Tibial artery (tissue), 4 donors: Measurements from ENCODE around the gene PLCH1.

Experiments
- DNase-seq, 2 donors: peaks; one replicate each; pipeline ENCODE4 v3.0.0-alpha.2; 2019
- H3K27ac ChIP-seq, 2 donors: fragments of 200-600 bp; sonication (generic) in 1 of 2; 1 replicate in 1 of 2; 2 replicates in 1 of 2; pipeline ENCODE4 v1.5.1; 2018 to 2019; ENCODE audit warnings: mild to moderate bottlenecking in 1 of 2
- H3K27me3 ChIP-seq, 2 donors: fragments of 200-600 bp; sonication (generic) in 1 of 2; one replicate each; pipeline versions ENCODE4 v1.5.1 to v1.6.0; 2016 to 2019
- H3K36me3 ChIP-seq, 3 donors: fragments of 200-600 bp; sonication (generic) in 2 of 3; one replicate each; pipeline ENCODE4 v1.5.1; 2016 to 2019; ENCODE audit warnings: mild to moderate bottlenecking in 2 of 3
- H3K4me1 ChIP-seq, 4 donors: fragments of 200-600 bp; sonication (generic) in 2 of 4; 1 replicate in 3 of 4; 2 replicates in 1 of 4; pipeline ENCODE4 v1.5.1; 2016 to 2019
- H3K4me3 ChIP-seq, 2 donors: fragments of 200-600 bp; sonication (generic) in 1 of 2; 1 replicate in 1 of 2; 2 replicates in 1 of 2; pipeline ENCODE4 v1.5.1; 2018 to 2019; ENCODE audit warnings: mild to moderate bottlenecking in 2 of 2
- H3K9me3 ChIP-seq, 3 donors: fragments of 200-600 bp; sonication (generic) in 1 of 3; one replicate each; pipeline ENCODE4 v1.5.1; 2016 to 2019
- CTCF ChIP-seq, 2 experiments: fragments of 200-600 bp in 1 of 2; fragments of 450-650 bp in 1 of 2; IDR thresholded peaks; one replicate each; pipeline ENCODE4 v1.5.1; 2017 to 2019; ENCODE audit warnings: antibody characterized with exemption in 2 of 2, mild to moderate bottlenecking in 1 of 2, moderate library complexity in 1 of 2
- intact Hi-C: fragments of 100-400 bp; cut with DNase I; formaldehyde crosslinking; loops from one replicate; pipeline ENCODE4 v1.15.0; 2023; ENCODE audit warnings: low total_unique reads

PLCH1 gene

GRCh38 chr3:155771126-155771525 lies 26.3 kb upstream of the PLCH1 start:
- no peaks in the 10 kb centered on the region for H3K27me3 ChIP-seq
- H3K27ac ChIP-seq: no peak overlapping the region
- no peaks in the 10 kb centered on the region for H3K9me3 ChIP-seq
- H3K4me3 ChIP-seq: no peak overlapping the region
- peaks cover 0 to 8% (median 0%) of the 10 kb centered on the region in 4 donors for H3K4me1 ChIP-seq
- DNase-seq: no peak
- no peak for TF ChIP-seq CTCF (IDR thresholded peaks at IDR 0.05)
- peaks cover 6 to 27% (median 7%) of the 10 kb centered on the region in 3 donors for H3K36me3 ChIP-seq
- intact Hi-C loops: no loop called here

- Histone ChIP-seq H3K9me3 (no peaks in the 10 kb centered on the region), H3K27me3 (no peaks in the 10 kb centered on the region), H3K4me3 (no peak overlapping the region), H3K27ac (no peak overlapping the region), H3K36me3 (peaks cover 17 to 26% (median 17%) of the 10 kb centered on the region in 3 donors), H3K4me1 (no peaks in the 10 kb centered on the region)
- TF ChIP-seq CTCF (IDR thresholded peaks at IDR 0.05): no peak
- DNase-seq: no peak
- intact Hi-C loops: no loop called here
Measured at GRCh38 chr3:155766206-155766605, 21.3 kb upstream of the PLCH1 start.

- no peak overlapping the region for H3K4me3 ChIP-seq
- intact Hi-C loops: no loop called here
- no peak overlapping the region for H3K27ac ChIP-seq
- H3K27me3 ChIP-seq: no peaks in the 10 kb centered on the region
- peaks cover 17 to 23% (median 17%) of the 10 kb centered on the region in 3 donors for H3K36me3 ChIP-seq
- H3K9me3 ChIP-seq: no peaks in the 10 kb centered on the region
- DNase-seq: no peak
- TF ChIP-seq CTCF (IDR thresholded peaks at IDR 0.05): no peak
- no peaks in the 10 kb centered on the region for H3K4me1 ChIP-seq
Measured at GRCh38 chr3:155763870-155764463, 19.1 kb upstream of the PLCH1 start.

GRCh38 chr3:155760653-155761052 lies 15.8 kb upstream of the PLCH1 start:
- Histone ChIP-seq H3K27ac (no peak overlapping the region), H3K4me3 (no peak overlapping the region), H3K36me3 (peaks cover 5 to 27% (median 11%) of the 10 kb centered on the region in 3 donors), H3K27me3 (no peaks in the 10 kb centered on the region), H3K4me1 (no peaks in the 10 kb centered on the region), H3K9me3 (no peaks in the 10 kb centered on the region)
- intact Hi-C loops: no loop called here
- DNase-seq: no peak
- TF ChIP-seq CTCF (IDR thresholded peaks at IDR 0.05): no peak

GRCh38 chr3:155757577-155757976 lies 12.7 kb upstream of the PLCH1 start:
- no peak for TF ChIP-seq CTCF (IDR thresholded peaks at IDR 0.05)
- Histone ChIP-seq H3K27ac (no peak overlapping the region), H3K36me3 (peaks cover 0 to 20% (median 6%) of the 10 kb centered on the region in 3 donors), H3K4me3 (no peak overlapping the region), H3K4me1 (no peaks in the 10 kb centered on the region), H3K9me3 (no peaks in the 10 kb centered on the region), H3K27me3 (no peaks in the 10 kb centered on the region)
- intact Hi-C loops: no loop called here
- no peak for DNase-seq
